GM12873 (cell line): Measurements from ENCODE around the gene PIEZO1.

Experiments
- CTCF ChIP-seq: IDR thresholded peaks from 2 replicates; pipeline ENCODE4 v1.5.1; 2012; ENCODE audit warnings: low read depth, mild to moderate bottlenecking, moderate library complexity, low read length, control low read depth; ENCODE audit not compliant: insufficient read depth; ENCODE audit errors: missing control alignments

PIEZO1 gene

GRCh38 chr16:88713568-88714419 is 71.2 kb downstream of the PIEZO1 start:
- TF ChIP-seq CTCF = no peak

DNA sequence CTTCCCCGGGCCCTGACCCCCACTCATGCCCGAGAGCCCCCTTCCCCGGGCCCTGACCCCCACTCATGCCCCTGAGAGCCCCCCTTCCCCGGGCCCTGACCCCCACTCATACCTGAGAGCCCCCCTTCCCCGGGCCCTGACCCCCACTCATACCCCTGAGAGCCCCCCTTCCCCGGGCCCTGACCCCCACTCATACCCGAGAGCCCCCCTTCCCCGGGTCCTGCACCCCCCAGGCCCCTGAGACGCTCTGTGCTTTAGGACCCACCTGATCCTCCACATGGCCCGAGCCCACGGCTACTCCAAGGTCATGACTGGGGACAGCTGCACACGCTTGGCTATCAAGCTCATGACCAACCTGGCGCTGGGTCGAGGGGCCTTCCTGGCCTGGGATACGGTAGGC is 72.0 kb downstream of the PIEZO1 start:
- no peak for TF ChIP-seq CTCF

DNA sequence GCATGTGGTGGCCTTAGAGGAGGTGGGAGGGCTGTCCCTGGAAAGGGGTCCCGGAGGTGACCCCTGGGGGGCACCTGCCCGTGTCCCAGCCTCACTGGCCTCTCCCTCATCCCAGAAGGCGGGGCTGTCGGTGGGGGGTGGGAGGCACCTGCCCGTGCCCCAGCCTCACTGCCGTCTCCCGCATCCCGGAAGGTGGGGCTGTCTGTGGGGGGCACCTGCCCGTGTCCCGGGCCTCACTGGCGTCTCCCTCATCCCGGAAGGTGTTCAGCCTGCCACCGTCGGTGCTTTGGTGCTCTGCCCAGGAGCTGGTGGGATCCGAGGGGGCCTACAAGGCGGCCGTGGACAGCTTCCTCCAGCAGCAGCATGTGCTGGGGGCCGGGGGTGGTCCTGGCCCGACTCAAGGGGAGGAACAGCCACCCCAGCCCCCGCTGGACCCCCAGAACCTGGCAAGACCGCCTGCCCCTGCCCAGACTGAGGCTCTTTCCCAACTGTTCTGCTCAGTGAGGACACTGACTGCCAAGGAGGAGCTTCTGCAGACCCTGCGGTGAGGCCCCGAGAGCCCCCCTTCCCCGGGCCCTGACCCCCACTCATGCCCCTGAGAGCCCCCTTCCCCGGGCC is 72.5 kb downstream of the PIEZO1 start:
- TF ChIP-seq CTCF = no peak

GRCh38 chr16:88711750-88712340 is 73.2 kb downstream of the PIEZO1 start:
- no peak for TF ChIP-seq CTCF

DNA sequence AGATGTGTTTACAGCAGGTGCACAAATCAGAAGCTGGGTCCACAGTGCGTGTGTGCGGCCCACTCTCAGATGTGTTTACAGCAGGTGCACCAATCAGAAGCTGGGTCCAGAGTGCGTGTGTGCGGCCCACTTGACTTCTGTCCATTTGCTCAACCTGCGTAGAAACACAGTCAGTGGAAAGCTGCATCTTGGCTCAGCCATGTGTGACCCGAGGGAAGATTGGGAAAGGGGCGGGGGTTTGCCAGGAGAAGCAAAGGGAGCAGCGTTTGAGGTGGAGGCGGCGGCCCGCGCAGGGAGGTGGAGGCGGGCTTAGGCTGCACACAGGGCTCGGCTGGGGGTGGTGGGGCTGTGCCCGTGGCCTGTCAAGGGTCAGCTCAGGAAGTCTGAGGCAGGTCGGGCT is 74.5 kb downstream of the PIEZO1 start:
- TF ChIP-seq CTCF = no peak

DNA sequence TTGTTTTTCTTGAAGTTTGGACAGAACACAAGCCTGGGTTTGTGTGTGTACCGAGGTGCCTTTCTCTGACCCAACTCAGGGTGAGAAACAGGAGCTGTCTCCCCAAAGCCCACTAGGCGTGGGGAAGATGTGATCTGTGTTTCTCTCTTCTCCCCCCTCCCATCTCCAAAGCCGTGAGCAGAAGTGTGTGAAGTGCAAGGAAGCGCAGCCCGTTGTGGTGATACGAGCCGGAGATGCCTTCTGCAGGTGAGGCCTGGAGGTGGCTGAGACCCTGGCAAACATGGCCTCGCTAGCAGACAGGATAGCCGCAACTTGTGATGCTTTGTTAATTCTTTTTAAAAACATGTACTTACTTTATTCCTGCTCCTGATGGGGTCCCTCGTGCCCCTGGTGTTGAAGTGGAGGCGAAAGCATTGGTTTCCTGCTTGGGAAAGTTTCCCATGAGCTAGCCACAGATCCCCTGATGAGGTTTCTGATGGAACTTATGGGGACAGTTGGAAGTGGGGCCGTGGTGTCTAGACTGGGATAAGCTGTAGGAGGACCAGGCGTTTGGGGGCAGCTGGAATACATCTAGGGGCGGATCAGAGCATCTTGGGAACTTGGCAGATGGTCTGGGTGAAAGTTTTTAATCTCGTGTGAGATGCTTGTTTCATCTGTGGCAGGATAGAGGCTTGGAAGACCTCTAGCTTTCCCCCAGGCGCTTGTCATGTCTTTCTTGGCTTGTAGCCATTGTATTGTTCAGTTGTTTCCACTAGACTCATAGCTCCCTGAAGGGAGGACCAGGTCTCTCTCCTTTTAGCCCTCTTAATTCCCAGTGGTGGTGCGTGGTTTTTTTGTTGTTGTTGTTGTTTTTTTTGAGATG is 77.8 kb downstream of the PIEZO1 start:
- TF ChIP-seq CTCF = no peak
